Gastroesophageal sphincter (tissue), 3 donors: ENCODE measurements around the gene PCDHA10.

ENCODE experiments used
- CTCF ChIP-seq, 4 experiments: fragments of 200-600 bp in 2 of 4; fragments of 450-650 bp in 2 of 4; sonication (generic) in 1 of 4; IDR thresholded peaks; one replicate each; pipeline ENCODE4 v1.5.1; 2017 to 2019; ENCODE audit warnings: antibody characterized with exemption in 4 of 4, mild to moderate bottlenecking in 2 of 4, moderate library complexity in 2 of 4
- EP300 ChIP-seq: sonication (generic); formaldehyde crosslinking; IDR thresholded peaks from one replicate; pipeline ENCODE4 v1.6.1; 2017; ENCODE audit warnings: antibody characterized with exemption, mild to moderate bottlenecking

- no peak for TF ChIP-seq CTCF (IDR thresholded peaks at IDR 0.05)
- no peak for TF ChIP-seq EP300
Observed at GRCh38 chr5:140862441-140863295, 7.0 kb downstream of the PCDHA10 start.
